ENCODE results near the gene PRM2.

Gene PRM2

GRCh38 chr16:11251525-11252481, 24.5 kb downstream of the PRM2 start:
- DNase-seq (ENCODE audit: extremely low spot score, insufficient read length, low read depth) (no peak), FAIRE-seq (no peak)

DNA sequence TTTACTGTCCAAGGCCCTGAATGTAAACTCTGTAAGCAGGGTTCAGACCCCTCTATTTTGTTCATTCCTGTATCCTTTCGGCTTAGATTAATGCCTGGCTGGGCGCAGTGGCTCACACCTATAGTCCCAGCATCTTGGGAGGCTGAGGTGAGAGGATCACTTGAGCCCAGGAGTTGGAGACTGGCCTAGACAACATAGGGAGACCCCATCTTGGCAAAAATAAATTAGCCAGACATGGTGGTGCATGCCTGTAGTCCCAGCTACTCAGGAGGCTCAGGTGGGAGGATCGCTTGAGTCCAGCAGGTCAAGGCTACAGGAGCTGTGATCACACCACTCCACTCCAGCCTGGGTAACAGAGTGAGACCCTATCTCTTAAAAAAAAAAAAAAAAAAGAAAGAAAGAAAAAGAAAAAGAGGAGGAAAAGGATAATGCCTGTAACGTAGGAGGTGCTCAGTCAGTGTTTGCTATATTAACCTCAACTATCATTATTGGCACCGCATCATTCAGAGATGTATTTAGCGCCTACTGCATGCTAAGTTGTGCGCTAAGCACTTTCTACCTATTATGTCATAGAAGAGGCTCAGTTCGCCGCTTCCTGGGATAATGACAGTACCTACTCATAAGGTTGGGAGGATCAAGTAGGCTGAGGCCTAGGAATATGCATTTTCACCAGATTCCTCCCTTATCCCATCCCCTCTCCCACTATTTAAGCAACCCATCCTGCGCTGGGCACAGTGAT, 25.3 kb downstream of the PRM2 start:
- DNase-seq (ENCODE audit: extremely low spot score, insufficient read length, low read depth): no peak
- no peak for FAIRE-seq

DNA sequence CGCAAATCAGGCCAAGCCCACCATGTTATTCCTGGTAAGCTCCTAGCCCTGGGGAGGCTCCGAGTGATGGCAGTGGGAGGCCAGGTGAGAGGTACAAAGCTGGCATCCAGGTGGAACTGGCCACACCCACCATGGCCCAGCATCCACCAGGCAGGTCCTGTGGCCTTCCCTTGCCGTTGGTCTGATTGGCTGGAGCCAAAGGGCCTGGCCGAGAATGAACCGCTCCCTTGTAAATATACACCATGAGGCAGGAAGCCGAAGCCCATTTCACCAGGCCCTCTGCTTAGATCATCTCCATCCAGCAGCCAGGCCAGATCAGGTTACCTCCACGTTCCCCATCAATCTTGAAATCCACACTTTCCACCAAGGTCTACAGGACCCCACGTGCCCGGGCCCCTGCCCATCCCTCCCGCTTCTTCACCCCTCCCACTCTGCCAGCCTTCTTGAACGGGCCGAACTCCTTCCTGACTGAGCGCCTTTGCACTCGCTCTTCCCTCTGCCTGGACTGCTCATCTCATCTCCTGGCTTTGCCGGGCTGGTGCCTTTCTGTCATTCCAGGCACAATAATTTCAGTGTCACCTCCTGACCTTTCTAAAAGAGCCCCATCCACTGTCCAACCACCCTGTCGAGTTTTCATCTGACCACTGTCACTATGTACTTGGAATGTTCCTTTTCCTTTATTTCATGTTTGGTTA, 26.0 kb downstream of the PRM2 start:
- DNase-seq (ENCODE audit: extremely low spot score, insufficient read length, low read depth): no peak
- no peak for FAIRE-seq

GRCh38 chr16:11249233-11250061, 26.8 kb downstream of the PRM2 start:
- DNase-seq (ENCODE audit: extremely low spot score, insufficient read length, low read depth) (no peak), FAIRE-seq (no peak)

GRCh38 chr16:11248133-11248532, 28.1 kb downstream of the PRM2 start:
- FAIRE-seq: no peak
- no peak for DNase-seq (ENCODE audit: extremely low spot score, insufficient read length, low read depth)

DNA sequence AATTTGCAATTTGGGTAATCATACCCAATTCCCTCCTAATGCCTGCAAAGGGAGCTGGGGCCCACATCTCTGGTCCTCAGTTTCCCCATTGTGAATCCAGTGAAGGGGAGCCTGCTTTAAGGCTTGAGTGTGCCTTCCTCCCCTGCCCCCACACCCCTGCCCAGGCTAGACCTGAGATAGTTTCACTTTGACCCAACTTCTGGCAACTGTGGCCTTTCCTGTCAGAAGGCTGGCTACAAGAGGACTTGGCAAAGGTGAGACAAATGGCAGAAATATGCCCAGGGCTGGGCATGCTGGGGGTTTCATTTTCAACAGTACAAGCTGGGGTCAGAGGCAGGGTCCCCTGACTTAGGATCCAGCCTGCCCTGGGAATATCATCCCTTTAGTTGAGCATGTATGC, 30.3 kb downstream of the PRM2 start:
- FAIRE-seq: peak; percentile 72

DNA sequence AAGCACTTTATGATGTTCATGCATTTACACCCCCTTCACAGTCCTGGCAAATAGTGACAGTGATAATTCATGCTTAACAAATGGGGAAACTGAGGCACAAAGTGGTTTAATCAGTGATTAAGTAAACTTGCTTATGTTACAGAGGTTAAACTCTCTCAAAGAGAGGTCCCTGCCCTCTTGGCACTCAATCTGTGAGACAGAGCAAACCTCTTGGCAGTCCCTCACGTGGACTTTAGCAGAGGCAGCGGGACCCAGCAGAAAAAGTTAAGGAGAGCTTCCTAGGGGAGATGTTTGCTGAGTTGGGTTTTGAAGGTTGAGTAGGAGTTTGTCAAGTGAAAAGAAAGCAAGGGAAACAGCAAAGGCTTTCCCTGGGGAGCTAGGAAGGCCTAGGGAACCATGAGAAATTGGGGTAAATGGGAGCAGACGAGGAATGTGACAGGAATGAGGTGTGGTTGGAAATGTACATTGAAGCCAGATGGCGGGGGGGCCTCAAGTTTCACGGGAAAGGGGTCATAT, 31.0 kb downstream of the PRM2 start:
- DNase-seq (ENCODE audit: extremely low spot score, insufficient read length, low read depth) (no peak), FAIRE-seq (no peak)

More for the DNA sequence above, 30.3 kb downstream of the PRM2 start:
- no peak for DNase-seq (ENCODE audit: extremely low spot score, insufficient read length, low read depth)

- DNase-seq (ENCODE audit: extremely low spot score, insufficient read length, low read depth) (no peak), FAIRE-seq (no peak)
Observed at GRCh38 chr16:11242658-11243057, 33.6 kb downstream of the PRM2 start.

GRCh38 chr16:11241480-11242204, 34.6 kb downstream of the PRM2 start:
- DNase-seq (ENCODE audit: extremely low spot score, insufficient read length, low read depth) (no peak), FAIRE-seq (no peak)

DNA sequence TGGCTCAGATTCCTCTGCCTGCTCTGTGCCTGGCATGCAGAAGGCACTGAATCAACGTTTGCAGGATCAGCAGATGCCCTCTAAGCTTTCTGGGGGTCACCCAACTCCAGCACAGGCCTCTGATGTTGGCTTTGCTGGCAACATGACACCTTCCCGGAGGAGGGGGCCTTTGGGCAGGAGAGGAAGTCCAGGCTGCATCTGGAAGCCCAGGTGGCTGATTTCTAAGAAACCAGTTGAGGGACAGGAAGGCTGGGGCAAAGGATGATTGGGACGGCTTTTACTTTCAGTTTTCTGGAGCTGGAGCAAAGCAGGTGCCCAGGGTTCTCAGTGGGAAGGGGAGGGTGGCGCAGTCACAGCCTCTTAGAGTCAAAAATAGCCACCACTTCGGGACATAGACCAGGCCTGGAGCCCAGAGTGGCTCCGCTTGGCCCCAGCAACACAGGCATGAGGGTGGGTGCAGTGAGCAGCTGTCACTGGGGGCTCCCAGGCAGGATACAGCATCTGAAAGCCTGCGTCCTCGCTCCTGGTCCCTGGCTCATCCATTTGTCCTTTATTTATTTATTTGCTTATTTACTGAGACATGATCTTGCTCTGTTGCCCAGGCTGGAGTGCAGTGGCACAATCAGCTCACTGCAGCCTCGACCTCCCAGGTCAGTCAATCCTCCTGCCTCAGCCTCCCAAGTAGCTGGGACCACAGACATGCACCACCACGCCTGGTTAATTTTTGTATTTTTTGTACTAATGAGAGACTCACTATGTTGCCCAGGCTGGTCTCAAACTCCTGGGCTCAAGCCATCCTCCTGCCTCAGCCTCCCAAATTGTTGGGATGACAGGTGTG, 35.4 kb downstream of the PRM2 start:
- FAIRE-seq: no peak

GRCh38 chr16:11239644-11240632, 36.3 kb downstream of the PRM2 start:
- no peak for DNase-seq (ENCODE audit: extremely low spot score, insufficient read length, low read depth)
- FAIRE-seq: no peak

More for the DNA sequence above, 35.4 kb downstream of the PRM2 start:
- DNase-seq (ENCODE audit: extremely low spot score, insufficient read length, low read depth): no peak

GRCh38 chr16:11238272-11239202, 37.7 kb downstream of the PRM2 start:
- no peak for FAIRE-seq
- DNase-seq (ENCODE audit: extremely low spot score, insufficient read length, low read depth): no peak

GRCh38 chr16:11236461-11237254, 39.6 kb downstream of the PRM2 start:
- FAIRE-seq (no peak), DNase-seq (ENCODE audit: extremely low spot score, insufficient read length, low read depth) (no peak)

- no peak for DNase-seq (ENCODE audit: extremely low spot score, insufficient read length, low read depth)
- no peak for FAIRE-seq
Observed at GRCh38 chr16:11235703-11235991, 40.6 kb downstream of the PRM2 start.
